DND-41 (cell line): ENCODE data around the gene CTSW.

Source experiments
- ATAC-seq: fragments of 200-7000 bp; cut with Tn5 transposase; 3 replicates; pipeline ENCODE4 v1.9.1; 2021; ENCODE audit warnings: low read depth; ENCODE audit not compliant: insufficient read depth
- DNase-seq: peaks from one replicate; pipeline ENCODE4 v3.0.0-alpha.2; 2020
- H2AFZ ChIP-seq: 2 replicates; pipeline ENCODE4 v1.6.0; 2012; ENCODE audit warnings: low read depth, low read length
- H3K27ac ChIP-seq: 2 replicates; pipeline ENCODE4 v1.5.1; 2012; ENCODE audit warnings: low read length, inconsistent platforms
- H3K27me3 ChIP-seq: fragments of 200-600 bp; sonication (generic); 2 replicates; pipeline ENCODE4 v1.6.0; 2012; ENCODE audit warnings: low read length, mild to moderate bottlenecking, inconsistent platforms; ENCODE audit not compliant: insufficient read depth, poor library complexity
- H3K36me3 ChIP-seq: 2 replicates; pipeline ENCODE4 v1.5.1; 2012; ENCODE audit warnings: low read length, inconsistent platforms; ENCODE audit not compliant: insufficient read depth
- H3K4me1 ChIP-seq: 2 replicates; pipeline ENCODE4 v1.5.1; 2012; ENCODE audit warnings: mild to moderate bottlenecking, low read length; ENCODE audit not compliant: insufficient read depth
- H3K4me2 ChIP-seq: 2 replicates; pipeline ENCODE4 v1.6.0; 2012; ENCODE audit warnings: mild to moderate bottlenecking, moderate library complexity, low read length, inconsistent platforms; ENCODE audit not compliant: insufficient read depth
- H3K4me3 ChIP-seq, 2 experiments: fragments of 200-600 bp in 1 of 2; shearing (Covaris generic) in 1 of 2; 2 replicates each; pipeline ENCODE4 v1.5.1; 2012 to 2016; ENCODE audit warnings: inconsistent platforms in 2 of 2, low read length in 2 of 2, mild to moderate bottlenecking in 2 of 2, low read depth in 1 of 2, moderate library complexity in 1 of 2
- H3K79me2 ChIP-seq: 2 replicates; pipeline ENCODE4 v1.6.0; 2012; ENCODE audit warnings: low read length, inconsistent platforms; ENCODE audit not compliant: insufficient read depth
- H3K9ac ChIP-seq: 2 replicates; pipeline ENCODE4 v1.6.0; 2012; ENCODE audit warnings: low read depth, mild to moderate bottlenecking, inconsistent platforms, low read length, moderate library complexity
- H3K9me3 ChIP-seq: 2 replicates; pipeline ENCODE4 v1.5.1; 2012; ENCODE audit warnings: low read length, moderate library complexity, mild to moderate bottlenecking, inconsistent platforms; ENCODE audit not compliant: insufficient read depth, severe bottlenecking
- H4K20me1 ChIP-seq: 2 replicates; pipeline ENCODE4 v1.6.0; 2012; ENCODE audit warnings: low read length; ENCODE audit not compliant: insufficient read depth
- EZH2 ChIP-seq: IDR thresholded peaks from 3 replicates; pipeline ENCODE4 v1.6.1; 2012; ENCODE audit warnings: borderline replicate concordance, low read depth, mild to moderate bottlenecking, moderate library complexity, low read length, inconsistent platforms; ENCODE audit not compliant: severe bottlenecking
- TF ChIP-seq, protein P1 (sequence below): IDR thresholded peaks from 2 replicates; pipeline ENCODE4 v1.5.1; 2012; ENCODE audit warnings: borderline replicate concordance, low read length, moderate library complexity, mild to moderate bottlenecking; ENCODE audit not compliant: poor library complexity, severe bottlenecking; ENCODE audit errors: extremely low read depth

The CTSW gene

GRCh38 chr11:65862191-65862735, 17.4 kb upstream of the CTSW start:
- H3K9ac ChIP-seq: peak overlapping the region; percentile 79
- H3K79me2 ChIP-seq: peaks cover 41% of the 10 kb centered on the region
- peaks cover 69% of the 10 kb centered on the region for H3K36me3 ChIP-seq
- no peak overlapping the region for H2AFZ ChIP-seq
- H3K4me2 ChIP-seq: peak overlapping the region; percentile 81
- peaks cover 46% of the 10 kb centered on the region for H3K4me1 ChIP-seq
- H3K4me3 ChIP-seq: peak overlapping the region in 1 of 2 experiments; percentile 72; a peak in 2 of 4 replicates
- H4K20me1 ChIP-seq: peaks cover 48% of the 10 kb centered on the region
- no peak overlapping the region for H3K27ac ChIP-seq
- DNase-seq (peak; percentile 7), ATAC-seq (no peak)
- no peaks in the 10 kb centered on the region for H3K27me3 ChIP-seq
- TF ChIP-seq, protein P1, sequence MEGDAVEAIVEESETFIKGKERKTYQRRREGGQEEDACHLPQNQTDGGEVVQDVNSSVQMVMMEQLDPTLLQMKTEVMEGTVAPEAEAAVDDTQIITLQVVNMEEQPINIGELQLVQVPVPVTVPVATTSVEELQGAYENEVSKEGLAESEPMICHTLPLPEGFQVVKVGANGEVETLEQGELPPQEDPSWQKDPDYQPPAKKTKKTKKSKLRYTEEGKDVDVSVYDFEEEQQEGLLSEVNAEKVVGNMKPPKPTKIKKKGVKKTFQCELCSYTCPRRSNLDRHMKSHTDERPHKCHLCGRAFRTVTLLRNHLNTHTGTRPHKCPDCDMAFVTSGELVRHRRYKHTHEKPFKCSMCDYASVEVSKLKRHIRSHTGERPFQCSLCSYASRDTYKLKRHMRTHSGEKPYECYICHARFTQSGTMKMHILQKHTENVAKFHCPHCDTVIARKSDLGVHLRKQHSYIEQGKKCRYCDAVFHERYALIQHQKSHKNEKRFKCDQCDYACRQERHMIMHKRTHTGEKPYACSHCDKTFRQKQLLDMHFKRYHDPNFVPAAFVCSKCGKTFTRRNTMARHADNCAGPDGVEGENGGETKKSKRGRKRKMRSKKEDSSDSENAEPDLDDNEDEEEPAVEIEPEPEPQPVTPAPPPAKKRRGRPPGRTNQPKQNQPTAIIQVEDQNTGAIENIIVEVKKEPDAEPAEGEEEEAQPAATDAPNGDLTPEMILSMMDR: no peak
- TF ChIP-seq EZH2: no peak
- H3K9me3 ChIP-seq: no peaks in the 10 kb centered on the region

DNA sequence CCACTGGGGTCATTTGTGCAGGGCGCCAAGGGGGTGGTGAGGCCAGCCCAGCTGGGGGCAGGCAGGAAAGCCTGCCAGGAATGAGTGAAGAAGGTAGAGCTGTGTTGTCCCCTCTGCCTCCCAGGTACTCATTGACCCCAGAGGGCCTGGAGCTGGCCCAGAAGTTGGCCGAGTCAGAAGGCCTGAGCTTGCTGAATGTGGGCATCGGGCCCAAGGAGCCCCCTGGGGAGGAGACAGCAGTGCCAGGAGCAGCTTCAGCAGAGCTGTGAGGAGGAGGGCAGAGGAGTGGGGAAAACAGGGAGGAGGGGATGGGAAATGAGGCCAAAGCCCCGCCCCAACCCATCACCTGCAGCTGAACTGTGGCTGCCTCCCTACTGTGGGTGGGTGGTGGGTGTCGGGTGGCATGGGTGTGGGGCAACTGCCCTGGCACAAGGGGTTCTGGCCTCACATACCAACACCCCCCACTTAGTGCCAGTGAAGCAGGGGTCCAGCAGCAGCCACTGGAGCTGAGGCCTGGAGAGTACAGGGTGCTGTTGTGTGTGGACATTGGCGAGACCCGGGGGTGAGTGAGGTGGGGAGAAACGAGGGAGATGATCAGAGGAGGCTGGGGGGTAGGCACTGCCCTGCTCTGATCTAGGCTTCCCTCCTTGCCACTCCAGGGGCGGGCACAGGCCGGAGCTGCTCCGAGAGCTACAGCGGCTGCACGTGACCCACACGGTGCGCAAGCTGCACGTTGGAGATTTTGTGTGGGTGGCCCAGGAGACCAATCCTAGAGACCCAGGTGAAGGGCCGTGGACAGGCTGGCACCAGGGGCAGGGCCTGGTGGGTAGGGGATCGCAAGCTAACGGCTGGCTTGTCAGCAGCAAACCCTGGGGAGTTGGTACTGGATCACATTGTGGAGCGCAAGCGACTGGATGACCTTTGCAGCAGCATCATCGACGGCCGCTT, 16.4 kb upstream of the CTSW start:
- H3K4me2 ChIP-seq: peak overlapping the region; percentile 81
- peaks cover 68% of the 10 kb centered on the region for H3K36me3 ChIP-seq
- 0 out of 2 replicates have a peak overlapping the region, but pooled peaks have one; percentile 9 for H3K9ac ChIP-seq
- no peaks in the 10 kb centered on the region for H3K27me3 ChIP-seq
- H3K79me2 ChIP-seq: peaks cover 34% of the 10 kb centered on the region
- peaks cover 46% of the 10 kb centered on the region for H4K20me1 ChIP-seq
- H3K4me1 ChIP-seq: peaks cover 46% of the 10 kb centered on the region
- no peak overlapping the region for H2AFZ ChIP-seq
- TF ChIP-seq, protein P1: no peak
- TF ChIP-seq EZH2: no peak
- H3K4me3 ChIP-seq: no peak overlapping the region
- DNase-seq: peak; percentile 6
- H3K9me3 ChIP-seq: no peaks in the 10 kb centered on the region
- H3K27ac ChIP-seq: no peak overlapping the region
- ATAC-seq: no peak

GRCh38 chr11:65863889-65864705, 15.5 kb upstream of the CTSW start:
- DNase-seq (no peak), ATAC-seq (no peak)
- H3K9me3 ChIP-seq: no peaks in the 10 kb centered on the region
- peak overlapping the region; percentile 22; the same call in 1 of the 2 replicates for H3K4me2 ChIP-seq
- H3K4me1 ChIP-seq: peaks cover 38% of the 10 kb centered on the region
- TF ChIP-seq, protein P1: no peak
- TF ChIP-seq EZH2: no peak
- peaks cover 34% of the 10 kb centered on the region for H3K79me2 ChIP-seq
- H3K27ac ChIP-seq: no peak overlapping the region
- peaks cover 68% of the 10 kb centered on the region for H3K36me3 ChIP-seq
- H4K20me1 ChIP-seq: peaks cover 46% of the 10 kb centered on the region
- H2AFZ ChIP-seq: no peak overlapping the region
- H3K4me3 ChIP-seq: no peak overlapping the region
- no peaks in the 10 kb centered on the region for H3K27me3 ChIP-seq
- H3K9ac ChIP-seq: no peak overlapping the region
